ENCODE measurements around the gene PRDX4.

DNA sequence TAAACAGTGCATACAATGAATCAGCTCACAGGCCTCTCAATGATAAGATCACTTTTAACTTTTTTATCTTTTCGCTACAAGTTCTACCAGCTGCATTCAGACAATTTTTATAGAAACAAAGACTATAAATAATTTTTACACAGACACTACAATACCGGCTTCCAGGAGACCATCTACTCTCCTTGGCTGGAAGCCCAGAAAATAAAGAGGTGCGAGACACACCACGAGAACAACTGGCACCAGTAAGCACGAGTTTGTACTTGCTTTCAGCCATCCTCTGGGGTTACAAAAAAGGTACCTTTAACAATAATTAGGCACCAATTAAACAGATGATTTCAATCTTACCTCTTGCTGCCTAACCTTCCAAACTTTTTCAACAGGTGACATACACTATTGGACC is 11.2 kb upstream of the PRDX4 start:
- TF ChIP-seq CTCF (IDR thresholded peaks at IDR 0.05; ENCODE audit: borderline replicate concordance, extremely low read depth, low read length, poor library complexity, severe bottlenecking) (no peak), EZH2 (IDR thresholded peaks at IDR 0.05; ENCODE audit: borderline replicate concordance, low read depth, low read length, severe bottlenecking) (no peak)
